ENCODE results near the gene SYK.

SYK gene

GRCh38 chr9:90838098-90838497 is 36.5 kb downstream of the SYK start:
- no peak for TF ChIP-seq SIN3A (IDR thresholded peaks at IDR 0.05; ENCODE audit: borderline replicate concordance, insufficient read depth, low read length)
- no peak for TF ChIP-seq POLR2AphosphoS5 (IDR thresholded peaks at IDR 0.05; ENCODE audit: low read depth, low read length)
- TF ChIP-seq REST (IDR thresholded peaks at IDR 0.05; ENCODE audit: insufficient read depth in 1 of 2, low read depth in 2 of 2, low read length in 2 of 2) = no peak
- TF ChIP-seq FOXP2 (optimal IDR thresholded peaks at IDR 0.05; ENCODE audit: borderline replicate concordance, extremely low read depth, extremely low read length, insufficient read depth) = no peak

GRCh38 chr9:90838581-90839154 is 37.0 kb downstream of the SYK start:
- no peak for TF ChIP-seq REST (IDR thresholded peaks at IDR 0.05; ENCODE audit: insufficient read depth in 1 of 2, low read depth in 2 of 2, low read length in 2 of 2)
- no peak for TF ChIP-seq POLR2AphosphoS5 (IDR thresholded peaks at IDR 0.05; ENCODE audit: low read depth, low read length)
- TF ChIP-seq TAF1 (IDR thresholded peaks at IDR 0.05; ENCODE audit: borderline replicate concordance, insufficient read depth, low read length) = no peak
- no peak for TF ChIP-seq SIN3A (IDR thresholded peaks at IDR 0.05; ENCODE audit: borderline replicate concordance, insufficient read depth, low read length)
- no peak for TF ChIP-seq FOXP2 (optimal IDR thresholded peaks at IDR 0.05; ENCODE audit: borderline replicate concordance, extremely low read depth, extremely low read length, insufficient read depth)

- no peak for TF ChIP-seq TAF1 (IDR thresholded peaks at IDR 0.05; ENCODE audit: borderline replicate concordance, insufficient read depth, low read length)
- TF ChIP-seq FOXP2 (optimal IDR thresholded peaks at IDR 0.05; ENCODE audit: borderline replicate concordance, extremely low read depth, extremely low read length, insufficient read depth) = no peak
- no peak for TF ChIP-seq SIN3A (IDR thresholded peaks at IDR 0.05; ENCODE audit: borderline replicate concordance, insufficient read depth, low read length)
- no peak for TF ChIP-seq REST (IDR thresholded peaks at IDR 0.05; ENCODE audit: insufficient read depth in 1 of 2, low read depth in 2 of 2, low read length in 2 of 2)
- TF ChIP-seq POLR2AphosphoS5 (IDR thresholded peaks at IDR 0.05; ENCODE audit: low read depth, low read length) = no peak
These were observed 37.6 kb downstream of the SYK start for GRCh38 chr9:90839183-90839728.

GRCh38 chr9:90840696-90841095 is 39.1 kb downstream of the SYK start:
- TF ChIP-seq TAF1 (IDR thresholded peaks at IDR 0.05; ENCODE audit: borderline replicate concordance, insufficient read depth, low read length) = no peak
- TF ChIP-seq REST (IDR thresholded peaks at IDR 0.05; ENCODE audit: insufficient read depth in 1 of 2, low read depth in 2 of 2, low read length in 2 of 2) = no peak
- no peak for TF ChIP-seq SIN3A (IDR thresholded peaks at IDR 0.05; ENCODE audit: borderline replicate concordance, insufficient read depth, low read length)
- no peak for TF ChIP-seq FOXP2 (optimal IDR thresholded peaks at IDR 0.05; ENCODE audit: borderline replicate concordance, extremely low read depth, extremely low read length, insufficient read depth)
- no peak for TF ChIP-seq POLR2AphosphoS5 (IDR thresholded peaks at IDR 0.05; ENCODE audit: low read depth, low read length)

Data from PFSK-1 (cell line).